GM19025 (cell line): ENCODE measurements around the gene OSBPL9.
A peak's percentile ranks its signal among the peaks of the same experiment; 100 is the strongest.
"Not testable (repeated sequence)": the region's sequence is repeated elsewhere in the genome, so short reads cannot be mapped to it uniquely, and the experiment has no call there.

Experiments used
- ATAC-seq: cut with Tn5 transposase; IDR thresholded peaks from one replicate; pipeline ENCODE4 v1.9.1; 2021; ENCODE audit warnings: mild to moderate bottlenecking, low read depth, moderate library complexity; ENCODE audit not compliant: unreplicated experiment

Gene OSBPL9

GRCh38 chr1:51699391-51699790 is 82.5 kb downstream of the OSBPL9 start:
- no peak for ATAC-seq

GRCh38 chr1:51701782-51702181 is 84.9 kb downstream of the OSBPL9 start:
- ATAC-seq = not testable (repeated sequence)

GRCh38 chr1:51702220-51702619 is 85.3 kb downstream of the OSBPL9 start:
- not testable (repeated sequence) for ATAC-seq

- no peak for ATAC-seq
Measured at GRCh38 chr1:51705035-51705434, 88.1 kb downstream of the OSBPL9 start.

- ATAC-seq = no peak
Measured at GRCh38 chr1:51708911-51709760, 92.2 kb downstream of the OSBPL9 start.

- no peak for ATAC-seq
Measured at GRCh38 chr1:51709951-51710350, 93.1 kb downstream of the OSBPL9 start.

GRCh38 chr1:51712590-51712989 is 95.7 kb downstream of the OSBPL9 start:
- no peak for ATAC-seq

GRCh38 chr1:51714374-51715019 is 97.6 kb downstream of the OSBPL9 start:
- no peak for ATAC-seq

GRCh38 chr1:51715369-51715768 is 98.5 kb downstream of the OSBPL9 start:
- no peak for ATAC-seq

GRCh38 chr1:51716746-51717145 is 99.9 kb downstream of the OSBPL9 start:
- no peak for ATAC-seq

- ATAC-seq = no peak
Measured at GRCh38 chr1:51717842-51718241, 101.0 kb downstream of the OSBPL9 start.

GRCh38 chr1:51719146-51719545 is 102.3 kb downstream of the OSBPL9 start:
- no peak for ATAC-seq

GRCh38 chr1:51724797-51725196 is 107.9 kb downstream of the OSBPL9 start:
- no peak for ATAC-seq

- no peak for ATAC-seq
Measured at GRCh38 chr1:51726051-51726450, 109.2 kb downstream of the OSBPL9 start.

GRCh38 chr1:51726544-51727225 is 109.8 kb downstream of the OSBPL9 start:
- ATAC-seq = no peak

- ATAC-seq = no peak
Measured at GRCh38 chr1:51727366-51727765, 110.5 kb downstream of the OSBPL9 start.

GRCh38 chr1:51728611-51729155 is 111.8 kb downstream of the OSBPL9 start:
- no peak for ATAC-seq

- peak; percentile 95 for ATAC-seq
Measured at GRCh38 chr1:51729156-51729823, 112.4 kb downstream of the OSBPL9 start.

GRCh38 chr1:51729824-51730301 is 113.0 kb downstream of the OSBPL9 start:
- peak; percentile 11 for ATAC-seq

- ATAC-seq = no peak
Measured at GRCh38 chr1:51731998-51732397, 115.1 kb downstream of the OSBPL9 start.
